ENCODE data around the gene BRMS1L. TPM values are rescaled to one million over a fixed set of nuclear protein-coding genes. Genes with fewer than 3 reads are reported as not detected.
A peak's percentile ranks its signal among the peaks of the same experiment; 100 is the strongest.
"Not testable (repeated sequence)": the region's sequence is repeated elsewhere in the genome, so short reads cannot be mapped to it uniquely, and the experiment has no call there.

Gene BRMS1L, protein sequence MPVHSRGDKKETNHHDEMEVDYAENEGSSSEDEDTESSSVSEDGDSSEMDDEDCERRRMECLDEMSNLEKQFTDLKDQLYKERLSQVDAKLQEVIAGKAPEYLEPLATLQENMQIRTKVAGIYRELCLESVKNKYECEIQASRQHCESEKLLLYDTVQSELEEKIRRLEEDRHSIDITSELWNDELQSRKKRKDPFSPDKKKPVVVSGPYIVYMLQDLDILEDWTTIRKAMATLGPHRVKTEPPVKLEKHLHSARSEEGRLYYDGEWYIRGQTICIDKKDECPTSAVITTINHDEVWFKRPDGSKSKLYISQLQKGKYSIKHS
- total RNA-seq (10 to 100 TPM in 3 of 7 donors, 1 to 10 TPM in 4; 4.0 to 10.6 (median 9.8) TPM), polyA plus RNA-seq (10 to 100 TPM in 1 of 2 donors, 1 to 10 TPM in 1; 7.2 to 13.3 TPM)
- long read RNA-seq, donor 1, transcript BRMS1L-201 (10 exons, 2,657 nt) = major isoform, 8 of 13 reads
- long read RNA-seq, donor 1, partial matches to known transcripts = 0 of 13 reads
- long read RNA-seq, donor 1, other reads (novel, unspliced or antisense) = 3 of 13 reads
- long read RNA-seq, donor 2, transcript BRMS1L-201 (10 exons, 2,657 nt) = major isoform, 6 of 8 reads
- long read RNA-seq, donor 2, partial matches to known transcripts = 0 of 8 reads
- long read RNA-seq, donor 2, other reads (novel, unspliced or antisense) = 0 of 8 reads
- long read RNA-seq, donor 3, transcript BRMS1L-201 (10 exons, 2,657 nt) = major isoform, 17 of 19 reads
- long read RNA-seq, donor 3, partial matches to known transcripts = 0 of 19 reads
- long read RNA-seq, donor 3, other reads (novel, unspliced or antisense) = 1 of 19 reads

DNA sequence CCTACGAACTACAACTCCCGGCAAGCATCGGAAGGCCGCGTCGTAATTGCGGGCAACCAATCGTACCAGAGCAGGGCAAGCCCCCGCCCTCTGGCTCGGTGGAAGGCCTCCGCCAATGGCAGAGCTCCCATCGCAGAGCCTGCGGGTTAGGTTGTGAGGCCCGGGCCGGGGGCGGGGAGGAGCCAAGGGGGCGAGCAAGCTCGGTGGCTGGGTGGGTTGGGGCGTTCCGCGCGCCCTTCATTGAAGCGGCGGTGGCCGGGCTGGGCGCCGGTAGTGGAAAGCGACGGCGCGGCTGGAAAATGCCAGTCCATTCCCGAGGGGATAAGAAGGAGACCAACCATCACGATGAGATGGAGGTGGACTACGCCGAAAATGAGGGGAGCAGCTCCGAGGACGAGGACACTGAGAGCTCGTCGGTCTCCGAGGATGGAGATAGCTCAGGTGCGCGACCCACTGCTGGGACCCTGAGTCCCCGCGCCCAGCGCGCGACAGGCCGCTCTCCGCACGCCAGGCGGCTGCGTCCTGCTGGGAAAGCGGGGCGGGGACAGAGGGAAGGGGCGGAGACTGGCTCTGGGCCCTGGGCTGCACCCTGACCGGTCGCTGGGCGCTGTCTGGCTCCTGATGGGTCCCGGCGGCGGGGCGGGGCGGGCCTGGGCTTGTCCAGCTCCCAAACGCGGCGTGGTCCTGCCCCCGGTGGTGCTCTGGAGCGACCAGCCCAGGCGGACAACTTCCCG, at the start of gene BRMS1L:
Gene BRMS1L (plus strand): TSS at position 121 of the 734 bp plus-strand sequence. CDS start 179 bp downstream, at position 300.
- Histone ChIP-seq H3K36me3 (no peaks in the 10 kb centered on the region), H3K27me3 (no peaks in the 10 kb centered on the region), H3K4me1 (ENCODE audit: insufficient read depth) (no peaks in the 10 kb centered on the region), H3K9me3 (no peaks in the 10 kb centered on the region), H3K27ac (peak within 1 kb of the TSS; percentile 95 to 100), H3K4me3 (peak within 1 kb of the TSS; percentile 98)
- peak; percentile 97 to 98 (median 98) for DNase-seq
- intact Hi-C loops (cut with DNase I) = loop anchor here in 1 of 4 donors (10.0 kb wide), 1 partner anchor 422 kb away; the partner anchor contains the start of gene NFKBIA
- TF ChIP-seq EP300 (IDR thresholded peaks at IDR 0.05) (no peak), POLR2A (IDR thresholded peaks at IDR 0.05) (peak; percentile 95)
- TF ChIP-seq, protein P1, sequence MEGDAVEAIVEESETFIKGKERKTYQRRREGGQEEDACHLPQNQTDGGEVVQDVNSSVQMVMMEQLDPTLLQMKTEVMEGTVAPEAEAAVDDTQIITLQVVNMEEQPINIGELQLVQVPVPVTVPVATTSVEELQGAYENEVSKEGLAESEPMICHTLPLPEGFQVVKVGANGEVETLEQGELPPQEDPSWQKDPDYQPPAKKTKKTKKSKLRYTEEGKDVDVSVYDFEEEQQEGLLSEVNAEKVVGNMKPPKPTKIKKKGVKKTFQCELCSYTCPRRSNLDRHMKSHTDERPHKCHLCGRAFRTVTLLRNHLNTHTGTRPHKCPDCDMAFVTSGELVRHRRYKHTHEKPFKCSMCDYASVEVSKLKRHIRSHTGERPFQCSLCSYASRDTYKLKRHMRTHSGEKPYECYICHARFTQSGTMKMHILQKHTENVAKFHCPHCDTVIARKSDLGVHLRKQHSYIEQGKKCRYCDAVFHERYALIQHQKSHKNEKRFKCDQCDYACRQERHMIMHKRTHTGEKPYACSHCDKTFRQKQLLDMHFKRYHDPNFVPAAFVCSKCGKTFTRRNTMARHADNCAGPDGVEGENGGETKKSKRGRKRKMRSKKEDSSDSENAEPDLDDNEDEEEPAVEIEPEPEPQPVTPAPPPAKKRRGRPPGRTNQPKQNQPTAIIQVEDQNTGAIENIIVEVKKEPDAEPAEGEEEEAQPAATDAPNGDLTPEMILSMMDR (IDR thresholded peaks at IDR 0.05) = peak in 1 of 3 donors; percentile 35
- 0% methylated on average over 44 to 70 of the region's 70 CpGs for WGBS, 3 donors

DNA sequence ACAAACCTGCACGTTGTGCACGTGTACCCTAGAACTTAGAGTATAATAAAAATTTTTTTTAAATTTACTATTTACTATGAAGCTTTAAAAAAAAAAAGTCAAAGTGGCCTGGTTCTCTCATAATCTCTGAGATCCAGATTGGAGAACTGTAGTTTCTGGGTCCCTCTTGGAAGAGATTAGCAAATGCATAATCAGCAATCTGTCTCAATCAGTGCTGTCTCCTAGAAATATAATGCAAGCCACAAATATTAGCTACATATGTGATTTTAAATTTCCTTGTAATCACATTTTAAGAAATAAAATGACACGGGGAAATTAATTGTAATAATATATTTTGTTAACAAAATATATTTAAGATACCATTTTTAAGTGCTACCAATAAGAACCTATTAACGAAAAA, 49.3 kb upstream of the BRMS1L start:
- Histone ChIP-seq H3K4me3 (no peak overlapping the region), H3K27ac (no peak overlapping the region), H3K36me3 (no peaks in the 10 kb centered on the region), H3K4me1 (ENCODE audit: insufficient read depth) (no peaks in the 10 kb centered on the region), H3K27me3 (no peaks in the 10 kb centered on the region), H3K9me3 (no peaks in the 10 kb centered on the region)
- DNase-seq = no peak
- WGBS, 3 donors = 79 to 90% (median 84%) methylated on average over 4 of the region's 4 CpGs
- no peak for TF ChIP-seq EP300 (IDR thresholded peaks at IDR 0.05)
- TF ChIP-seq, protein P1 (IDR thresholded peaks at IDR 0.05) = no peak
- intact Hi-C loops (cut with DNase I) = no loop called here

DNA sequence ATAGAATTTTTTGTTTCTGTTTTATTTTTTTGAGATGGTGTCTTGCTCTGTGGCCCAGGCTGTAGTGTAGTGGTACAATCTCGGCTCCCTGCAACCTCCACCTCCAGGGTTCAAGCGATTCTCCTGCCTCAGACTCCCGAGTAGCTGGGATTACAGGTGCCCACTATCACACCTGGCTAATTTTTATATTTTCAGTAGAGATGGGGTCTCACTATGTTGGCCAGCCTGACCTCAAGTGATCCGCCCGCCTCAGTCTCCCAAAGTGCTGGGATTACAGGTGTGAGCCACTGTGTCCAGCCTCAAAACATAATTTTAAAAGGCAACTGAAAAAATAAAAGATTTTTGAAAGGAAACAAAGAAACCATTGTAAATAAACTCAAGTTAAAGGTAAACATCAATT, 48.6 kb upstream of the BRMS1L start:
- H3K27me3 ChIP-seq; H3K4me3 ChIP-seq; H3K9me3 ChIP-seq; H3K4me1 ChIP-seq (ENCODE audit: insufficient read depth); DNase-seq; H3K36me3 ChIP-seq; intact Hi-C loops (cut with DNase I); H3K27ac ChIP-seq: not testable (repeated sequence)
- 96 to 98% (median 96%) methylated on average over 5 of the region's 5 CpGs for WGBS, 3 donors

DNA sequence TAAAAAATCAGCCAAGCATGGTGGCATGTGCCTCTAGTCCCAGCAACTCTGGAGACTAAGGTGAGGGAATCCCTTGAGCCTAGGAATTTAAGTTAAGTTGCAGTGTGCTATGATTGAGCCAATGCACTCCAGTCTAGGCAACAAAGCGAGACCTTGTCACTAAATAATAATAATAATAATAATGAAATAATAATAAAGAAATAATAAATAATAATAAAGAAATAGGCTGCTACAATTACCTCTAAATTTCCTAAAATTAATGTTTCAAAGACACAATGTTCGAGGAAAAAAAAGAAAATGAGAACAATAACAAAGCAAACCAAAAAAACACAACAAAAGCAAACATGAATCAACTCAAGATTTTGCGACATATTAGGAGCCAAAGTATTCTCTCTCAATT, 46.8 kb upstream of the BRMS1L start:
- 96 to 99% (median 98%) methylated on average over 3 of the region's 3 CpGs for WGBS, 3 donors

More for the DNA sequence above, 46.8 kb upstream of the BRMS1L start:
- Histone ChIP-seq H3K4me3 (no peak overlapping the region), H3K4me1 (ENCODE audit: insufficient read depth) (no peaks in the 10 kb centered on the region), H3K9me3 (no peaks in the 10 kb centered on the region), H3K27ac (no peak overlapping the region), H3K36me3 (no peaks in the 10 kb centered on the region), H3K27me3 (no peaks in the 10 kb centered on the region)
- intact Hi-C loops (cut with DNase I) = no loop called here
- no peak for DNase-seq
- TF ChIP-seq, protein P1 (IDR thresholded peaks at IDR 0.05) = no peak
- no peak for TF ChIP-seq POLR2A (IDR thresholded peaks at IDR 0.05)
- TF ChIP-seq EP300 (IDR thresholded peaks at IDR 0.05) = no peak
